IPS-20b (cell line): ENCODE data around the gene CP.

Source experiments
- H3K27ac ChIP-seq: one replicate; pipeline ENCODE4 v1.5.1; 2013; ENCODE audit warnings: low read length
- H3K27me3 ChIP-seq: 2 replicates; pipeline ENCODE4 v1.6.1; 2013; ENCODE audit warnings: mild to moderate bottlenecking, low read length, inconsistent platforms; ENCODE audit not compliant: insufficient read depth
- H3K36me3 ChIP-seq: 2 replicates; pipeline ENCODE4 v1.6.1; 2013; ENCODE audit warnings: low read depth, mild to moderate bottlenecking, inconsistent platforms, low read length, moderate library complexity; ENCODE audit not compliant: insufficient read depth
- H3K4me1 ChIP-seq: 2 replicates; pipeline ENCODE4 v1.6.1; 2013; ENCODE audit warnings: mild to moderate bottlenecking, control low read depth, inconsistent platforms, low read length, moderate library complexity; ENCODE audit not compliant: insufficient read depth
- H3K4me3 ChIP-seq: 2 replicates; pipeline ENCODE4 v1.5.1; 2013; ENCODE audit warnings: mild to moderate bottlenecking, low read length, inconsistent platforms
- H3K9ac ChIP-seq: 2 replicates; pipeline ENCODE4 v1.6.1; 2013; ENCODE audit warnings: low read depth, mild to moderate bottlenecking, inconsistent platforms, low read length, moderate library complexity
- H3K9me3 ChIP-seq: 2 replicates; pipeline ENCODE4 v1.6.1; 2013; ENCODE audit warnings: mild to moderate bottlenecking, low read depth, low read length, inconsistent platforms; ENCODE audit not compliant: insufficient read depth

Gene CP

GRCh38 chr3:149145356-149145755, 76.3 kb downstream of the CP start:
- Histone ChIP-seq H3K27ac (no peak overlapping the region), H3K36me3 (peaks cover 74% of the 10 kb centered on the region), H3K9me3 (no peaks in the 10 kb centered on the region), H3K9ac (no peak overlapping the region), H3K4me3 (no peak overlapping the region), H3K4me1 (no peaks in the 10 kb centered on the region), H3K27me3 (no peaks in the 10 kb centered on the region)

- Histone ChIP-seq H3K4me3 (no peak overlapping the region), H3K36me3 (peaks cover 58% of the 10 kb centered on the region), H3K27ac (no peak overlapping the region), H3K4me1 (no peaks in the 10 kb centered on the region), H3K9ac (no peak overlapping the region), H3K9me3 (no peaks in the 10 kb centered on the region), H3K27me3 (no peaks in the 10 kb centered on the region)
These were observed 78.9 kb downstream of the CP start for GRCh38 chr3:149142682-149143081.

GRCh38 chr3:149134575-149134974, 87.1 kb downstream of the CP start:
- Histone ChIP-seq H3K4me3 (no peak overlapping the region), H3K27me3 (no peaks in the 10 kb centered on the region), H3K27ac (no peak overlapping the region), H3K9ac (no peak overlapping the region), H3K4me1 (peaks cover 15% of the 10 kb centered on the region; the same call in 1 of the 2 replicates), H3K36me3 (no peaks in the 10 kb centered on the region), H3K9me3 (no peaks in the 10 kb centered on the region)

- Histone ChIP-seq H3K27me3 (peaks cover 14% of the 10 kb centered on the region; the same call in 1 of the 2 replicates), H3K4me1 (peaks cover 15% of the 10 kb centered on the region; the same call in 1 of the 2 replicates), H3K4me3 (peak overlapping the region; percentile 89; the same call in 1 of the 2 replicates), H3K9ac (0 out of 2 replicates have a peak overlapping the region, but pooled peaks have one; percentile 16), H3K36me3 (no peaks in the 10 kb centered on the region), H3K27ac (no peak overlapping the region), H3K9me3 (no peaks in the 10 kb centered on the region)
These were observed 90.0 kb downstream of the CP start for GRCh38 chr3:149131589-149131988.

GRCh38 chr3:149129326-149130205, 92.1 kb downstream of the CP start, which contains the start of gene HPS3:
HPS3 (plus strand) TSS chr3:149129638; CDS start chr3:149129724, 86 bp downstream.
- no peaks in the 10 kb centered on the region for H3K36me3 ChIP-seq
- H3K9ac ChIP-seq, result peak within 1 kb of the TSS; percentile 72; the same call in 1 of the 2 replicates
- peak within 1 kb of the TSS; percentile 89 for H3K4me3 ChIP-seq
- H3K27me3 ChIP-seq, result peaks cover 14% of the 10 kb centered on the region; the same call in 1 of the 2 replicates
- no peak within 1 kb of the TSS for H3K27ac ChIP-seq
- H3K9me3 ChIP-seq, result no peaks in the 10 kb centered on the region
- peaks cover 12% of the 10 kb centered on the region; the same call in 1 of the 2 replicates for H3K4me1 ChIP-seq

- H3K9ac ChIP-seq, result peak overlapping the region; percentile 66; the same call in 1 of the 2 replicates
- peaks cover 14% of the 10 kb centered on the region; the same call in 1 of the 2 replicates for H3K27me3 ChIP-seq
- no peaks in the 10 kb centered on the region for H3K36me3 ChIP-seq
- no peak overlapping the region for H3K27ac ChIP-seq
- peak overlapping the region; percentile 89 for H3K4me3 ChIP-seq
- H3K9me3 ChIP-seq, result no peaks in the 10 kb centered on the region
- peaks cover 8% of the 10 kb centered on the region; the same call in 1 of the 2 replicates for H3K4me1 ChIP-seq
These were observed 92.8 kb downstream of the CP start for GRCh38 chr3:149128821-149129220.

- peaks cover 2% of the 10 kb centered on the region; the same call in 1 of the 2 replicates for H3K27me3 ChIP-seq
- no peaks in the 10 kb centered on the region for H3K36me3 ChIP-seq
- no peak overlapping the region for H3K9ac ChIP-seq
- H3K4me1 ChIP-seq, result peaks cover 4% of the 10 kb centered on the region; the same call in 1 of the 2 replicates
- H3K9me3 ChIP-seq, result no peaks in the 10 kb centered on the region
- no peak overlapping the region for H3K4me3 ChIP-seq
- no peak overlapping the region for H3K27ac ChIP-seq
These were observed 98.7 kb downstream of the CP start for GRCh38 chr3:149122721-149123578.
